HCEC 1CT (cell line): Measurements from ENCODE around the gene POM121L12.

ENCODE experiments used
- DNase-seq: peaks from one replicate; pipeline ENCODE4 v3.0.0-alpha.2; 2017

POM121L12 gene

DNA sequence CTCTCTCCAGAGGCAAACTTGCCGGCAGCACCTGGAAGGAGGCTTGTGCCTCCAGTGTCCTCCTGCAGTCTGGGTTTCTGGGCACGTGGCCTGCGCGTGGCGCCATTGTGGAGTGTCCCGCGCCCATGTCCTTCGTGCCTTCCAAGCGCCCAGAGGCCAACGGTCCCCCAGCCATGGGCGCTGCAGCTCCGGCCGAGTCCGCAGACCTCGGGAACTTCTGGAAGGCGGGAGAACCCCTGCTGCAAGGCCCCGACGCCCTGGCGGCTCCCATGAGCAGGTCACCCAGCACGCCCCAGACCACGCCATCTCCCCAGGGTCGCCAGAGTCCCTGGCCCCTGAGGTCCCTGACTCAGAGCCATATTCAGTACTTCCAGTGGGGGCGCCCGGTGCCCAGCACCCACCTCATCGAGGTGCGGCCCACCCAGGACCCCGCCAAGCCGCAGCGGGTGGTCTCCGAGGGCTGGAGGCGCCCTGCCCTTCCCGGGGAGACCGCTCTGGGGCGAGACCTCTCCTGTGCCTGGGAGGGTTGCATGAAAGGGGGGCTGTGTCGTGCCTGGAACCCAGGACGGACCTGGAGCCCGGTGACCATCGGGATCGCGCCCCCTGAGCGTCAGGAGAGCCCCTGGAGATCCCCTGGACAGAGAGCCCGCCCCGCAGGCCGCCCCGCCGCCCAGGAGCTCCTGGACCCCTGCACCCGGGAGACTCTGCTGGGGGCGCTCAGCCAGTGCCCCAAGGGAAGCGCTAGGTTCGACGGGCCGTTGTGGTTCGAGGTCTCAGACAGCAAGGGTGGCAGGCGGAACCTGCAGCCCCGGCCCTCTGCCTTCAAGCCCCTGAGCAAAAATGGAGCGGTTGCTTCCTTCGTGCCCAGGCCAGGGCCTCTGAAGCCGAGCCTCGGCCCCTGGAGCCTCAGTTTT is at the start of gene POM121L12:
Gene POM121L12 (plus strand): TSS at position 135 of the 914 bp plus-strand sequence. CDS start 39 bp downstream, at position 174.
- DNase-seq, result no peak

DNA sequence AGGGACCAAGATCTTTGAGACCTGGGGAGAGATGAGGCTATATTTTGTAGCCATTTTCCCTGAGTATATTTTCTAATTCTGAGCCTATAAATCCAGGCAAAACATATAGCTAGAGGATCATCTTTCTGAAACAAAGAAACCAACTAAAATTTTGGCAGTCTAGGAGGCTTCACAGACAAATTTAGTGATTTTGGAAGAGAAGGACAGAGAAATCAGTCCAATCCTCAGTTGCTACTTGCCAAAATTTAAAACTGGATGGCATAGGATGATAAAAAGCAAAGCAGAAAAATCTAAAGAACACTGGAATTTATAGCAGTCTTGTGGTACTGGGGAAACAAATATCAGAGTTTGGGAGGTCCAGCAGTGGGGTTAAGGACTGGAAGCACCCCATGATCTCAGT is 43.4 kb upstream of the POM121L12 start:
- DNase-seq, result no peak

DNA sequence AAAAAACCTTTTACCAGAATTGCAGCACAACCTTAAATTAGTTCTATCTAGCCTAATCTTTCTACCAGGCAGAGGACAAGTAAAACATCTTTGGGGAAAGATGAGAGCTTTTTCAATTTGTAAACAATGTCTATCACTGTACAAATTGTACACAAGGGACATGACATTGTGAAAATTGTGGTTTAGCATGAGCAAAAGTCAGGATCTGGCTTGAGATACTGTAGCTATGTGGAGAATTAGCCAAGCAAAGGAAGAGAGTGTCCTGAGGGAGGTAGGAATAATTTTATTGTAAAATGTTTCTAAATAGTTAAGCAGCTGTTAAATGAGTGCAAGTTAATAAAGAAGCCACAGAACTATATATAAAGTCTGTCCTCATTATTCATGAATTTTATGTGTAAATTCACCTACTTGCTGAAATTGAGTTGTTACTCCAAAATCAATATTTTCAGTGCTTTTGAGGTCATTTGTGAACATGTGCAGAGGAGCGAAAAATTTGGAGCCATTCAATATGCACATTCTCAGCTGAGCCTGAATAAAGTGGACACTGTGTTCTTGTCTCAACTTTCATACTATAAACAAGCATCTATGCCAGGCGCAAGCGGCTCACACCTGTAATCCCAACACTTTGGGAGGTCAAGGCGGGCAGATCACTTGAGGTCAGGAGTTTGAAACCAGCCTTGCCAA is 42.8 kb upstream of the POM121L12 start:
- DNase-seq, result no peak

DNA sequence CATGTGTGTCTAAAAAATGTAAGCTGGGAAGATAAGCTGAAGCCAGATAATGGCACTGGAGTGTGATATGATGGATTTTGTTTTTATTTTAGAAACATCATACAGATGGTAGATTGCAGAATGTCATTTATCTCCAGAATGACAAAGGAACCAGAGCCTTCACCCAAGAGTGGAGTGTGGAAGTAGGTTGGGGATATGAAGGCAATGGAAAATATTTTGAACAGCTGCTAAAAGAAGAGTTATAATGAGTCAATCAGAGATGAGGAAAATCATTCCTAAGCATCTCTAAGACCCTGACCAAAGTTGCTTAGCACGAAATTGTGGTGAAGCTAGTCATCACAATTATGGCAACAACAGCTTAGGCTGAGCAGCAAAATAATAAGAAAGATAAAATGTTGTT is 39.8 kb upstream of the POM121L12 start:
- no peak for DNase-seq

- DNase-seq, result no peak
These were observed 34.2 kb upstream of the POM121L12 start for GRCh38 chr7:53001221-53001620.

GRCh38 chr7:53002389-53002788 is 33.0 kb upstream of the POM121L12 start:
- DNase-seq, result no peak

GRCh38 chr7:53003653-53004445 is 31.6 kb upstream of the POM121L12 start:
- DNase-seq, result no peak

DNA sequence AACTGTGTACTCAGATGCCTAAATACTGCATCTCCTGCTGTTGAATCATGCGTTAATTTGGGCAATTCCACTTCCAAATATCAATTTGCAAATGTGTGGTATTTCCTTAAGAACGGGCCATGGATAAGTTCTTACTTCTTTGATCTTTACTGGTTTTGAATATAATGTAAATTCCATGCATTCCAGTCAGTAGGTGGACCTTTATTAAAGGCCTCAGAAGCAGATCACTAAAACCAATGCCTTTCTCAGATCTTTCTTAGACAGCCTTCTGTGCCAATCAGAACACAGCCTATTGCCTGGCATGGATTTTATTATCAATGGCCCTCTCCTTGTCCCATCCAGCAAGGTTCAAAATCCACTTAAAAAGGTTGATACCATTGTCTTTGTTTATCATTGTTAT is 21.5 kb upstream of the POM121L12 start:
- no peak for DNase-seq

GRCh38 chr7:53015463-53015862 is 20.0 kb upstream of the POM121L12 start:
- DNase-seq, result no peak

DNA sequence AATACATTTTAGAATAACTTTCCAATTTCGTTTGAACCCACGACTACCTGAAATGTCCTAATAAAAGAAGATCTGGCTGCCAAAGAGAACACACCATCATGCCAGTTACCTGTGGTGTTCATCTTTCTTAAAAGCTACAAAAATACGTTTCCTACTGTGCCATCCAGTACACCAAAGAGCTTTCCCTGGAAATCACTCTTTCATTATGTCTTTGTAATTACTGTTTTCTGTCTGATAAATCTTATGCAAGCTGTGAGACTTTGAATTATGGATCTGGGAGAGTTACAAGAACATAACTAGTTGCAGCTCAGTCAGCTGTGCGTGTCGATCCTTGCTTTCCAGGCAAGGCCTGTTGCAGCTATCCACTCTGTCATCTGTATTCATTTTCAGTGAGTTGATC is 12.5 kb upstream of the POM121L12 start:
- no peak for DNase-seq

DNA sequence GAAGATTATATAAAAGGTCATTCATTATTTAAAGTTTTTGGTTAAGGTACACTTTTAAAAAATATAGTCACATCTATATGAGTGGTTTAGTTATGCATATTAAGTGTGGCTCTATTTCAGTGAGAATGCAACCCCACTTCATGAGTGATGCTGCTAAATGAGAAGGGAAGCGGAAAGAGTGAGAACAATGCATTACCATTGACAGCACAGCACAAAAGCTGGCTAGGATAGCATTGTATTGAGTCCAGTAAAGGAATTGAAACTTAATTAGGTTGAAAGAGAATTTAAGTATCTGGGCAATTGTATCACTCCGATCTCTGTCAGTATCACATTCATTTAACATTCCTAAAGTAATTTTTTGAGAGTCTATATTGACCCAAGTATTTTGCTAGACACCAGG is 13.2 kb downstream of the POM121L12 start:
- no peak for DNase-seq

DNA sequence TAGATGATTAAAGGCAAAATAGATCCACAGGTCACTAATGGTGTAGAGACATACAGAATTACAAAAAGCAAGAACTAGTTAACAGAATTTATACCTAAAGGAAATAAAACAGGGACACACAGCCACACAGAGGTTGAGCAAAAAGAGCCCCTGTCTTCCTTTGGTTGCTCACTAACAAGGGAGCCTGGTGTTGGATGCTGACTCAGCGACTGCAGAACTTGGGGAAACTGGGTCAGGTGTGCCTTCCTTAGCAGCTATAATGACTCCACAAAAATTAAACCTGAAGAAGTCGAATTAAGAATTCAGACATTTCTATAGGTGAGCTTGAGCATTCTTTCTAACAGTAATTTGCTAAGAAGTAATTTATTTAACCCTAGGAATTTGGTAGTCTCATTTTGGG is 15.0 kb downstream of the POM121L12 start:
- no peak for DNase-seq

- no peak for DNase-seq
These were observed 24.2 kb downstream of the POM121L12 start for GRCh38 chr7:53059591-53059990.

GRCh38 chr7:53060066-53060465 is 24.6 kb downstream of the POM121L12 start:
- no peak for DNase-seq

- DNase-seq, result no peak
These were observed 27.4 kb downstream of the POM121L12 start for GRCh38 chr7:53062796-53063195.

DNA sequence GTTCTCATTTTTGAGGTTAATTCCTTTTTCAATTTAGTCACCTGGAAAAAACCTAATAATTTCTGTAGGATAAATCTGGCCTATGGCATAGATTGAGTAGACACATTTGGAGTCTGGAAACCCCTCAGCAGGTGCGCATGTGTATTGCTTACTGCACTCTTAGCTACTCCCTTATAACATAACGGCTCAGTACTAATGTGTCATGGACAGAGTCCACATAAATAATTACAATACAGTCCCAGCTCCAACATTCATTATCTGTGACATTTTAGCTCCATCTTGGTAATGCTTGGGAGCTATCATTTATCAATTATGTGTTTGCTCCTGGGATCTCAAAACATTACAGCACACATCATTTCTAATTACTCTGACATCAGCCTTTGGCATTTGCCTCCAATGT is 33.2 kb downstream of the POM121L12 start:
- no peak for DNase-seq

- DNase-seq, result no peak
These were observed 35.5 kb downstream of the POM121L12 start for GRCh38 chr7:53070883-53071282.
